K562 (cell line): ENCODE data around the gene PHETA2. TPM values are rescaled to one million over a fixed set of nuclear protein-coding genes. Genes with fewer than 3 reads are reported as not detected.

Experiments
- ARHGAP35 ChIP-seq: fragments of 450-650 bp; IDR thresholded peaks from 2 replicates; pipeline ENCODE4 v1.6.1; 2018; ENCODE audit not compliant: partially characterized antibody
- HDAC3 ChIP-seq: fragments of 450-650 bp; IDR thresholded peaks from 2 replicates; pipeline ENCODE4 v1.6.1; 2018; ENCODE audit warnings: borderline replicate concordance, mild to moderate bottlenecking, moderate library complexity; ENCODE audit not compliant: partially characterized antibody
- HMG20A ChIP-seq: fragments of 450-650 bp; formaldehyde crosslinking; conservative IDR thresholded peaks from 2 replicates; pipeline ENCODE4 v1.4.0; 2020; ENCODE audit warnings: mild to moderate bottlenecking, mixed read lengths
- JUND ChIP-seq, 2 experiments: IDR thresholded peaks; 2 replicates in 1 of 2; 3 replicates in 1 of 2; pipeline ENCODE4 v1.6.1; 2011; ENCODE audit warnings: borderline replicate concordance in 2 of 2, low read depth in 2 of 2, low read length in 2 of 2, improper control_type of control experiment in 1 of 2, missing biosample characterization in 1 of 2, missing genetic modification characterization in 1 of 2, missing genetic modification reagents in 1 of 2
- MAFG ChIP-seq: fragments of 450-650 bp; conservative IDR thresholded peaks from 2 replicates; pipeline ENCODE4 v1.6.1; 2016; ENCODE audit warnings: missing genetic modification characterization, missing compliant biosample characterization
- NFATC3 ChIP-seq: fragments of 450-650 bp; IDR thresholded peaks from 2 replicates; pipeline ENCODE4 v1.6.1; 2017; ENCODE audit warnings: mild to moderate bottlenecking
- PCBP1 ChIP-seq: fragments of 200-400 bp; formaldehyde crosslinking; IDR thresholded peaks from 2 replicates; pipeline ENCODE4 v1.6.1; 2018; ENCODE audit warnings: mild to moderate bottlenecking, low read depth, low read length; ENCODE audit not compliant: poor library complexity, severe bottlenecking
- PHF20 ChIP-seq: fragments of 450-650 bp; IDR thresholded peaks from 2 replicates; pipeline ENCODE4 v1.6.1; 2018; ENCODE audit not compliant: partially characterized antibody
- RBBP5 ChIP-seq: fragments of 200-600 bp; sonication (generic); IDR thresholded peaks from 2 replicates; pipeline ENCODE4 v1.6.1; 2012; ENCODE audit warnings: borderline replicate concordance, mild to moderate bottlenecking, low read length, control low read depth, inconsistent platforms; ENCODE audit not compliant: insufficient read depth, poor library complexity, severe bottlenecking
- SMARCA5 ChIP-seq: fragments of 450-650 bp; IDR thresholded peaks from 2 replicates; pipeline ENCODE4 v1.6.1; 2016
- SUPT5H ChIP-seq: fragments of 450-650 bp; IDR thresholded peaks from 2 replicates; pipeline ENCODE4 v1.6.1; 2016
- TBL1XR1 ChIP-seq, 2 experiments: IDR thresholded peaks; 2 replicates each; pipeline ENCODE4 v1.6.1; 2012; ENCODE audit warnings: improper control_type of control experiment in 2 of 2, low read length in 2 of 2, mild to moderate bottlenecking in 1 of 2
- TCF7 ChIP-seq: sonication (generic); IDR thresholded peaks from 2 replicates; pipeline ENCODE4 v1.6.1; 2016; ENCODE audit warnings: antibody characterized with exemption, borderline replicate concordance
- TCFL5 ChIP-seq: fragments of 250-450 bp; sonication (Bioruptor Pico); conservative IDR thresholded peaks from 2 replicates; pipeline ENCODE4 v1.6.1; 2021; ENCODE audit warnings: mild to moderate bottlenecking, moderate library complexity, matching md5 sums
- ZNF316 ChIP-seq: fragments of 450-650 bp; IDR thresholded peaks from 2 replicates; pipeline ENCODE4 v1.6.1; 2016
- ZNF644 ChIP-seq: fragments of 200-800 bp; sonication (Bioruptor generic); IDR thresholded peaks from 2 replicates; pipeline ENCODE4 v1.6.1; 2016; ENCODE audit warnings: low read depth, missing genetic modification characterization, missing compliant biosample characterization
- ZNF778 ChIP-seq: fragments of 450-650 bp; formaldehyde crosslinking; IDR thresholded peaks from 2 replicates; pipeline ENCODE4 v1.4.0; 2020; ENCODE audit warnings: mild to moderate bottlenecking, moderate library complexity
- polyA plus RNA-seq, 8 experiments: library from polyadenylated mRNA; depleted of rRNA in 4 of 8; stranded (reverse) in 5 of 8; unstranded in 3 of 8; fragments of >200 nt; fragmentation: Nextera tagmentation in 2 of 8; fragmentation: Illumina TruSeq in 1 of 8; extraction: Ambion mirVana in 2 of 8; extraction: Trizol in 1 of 8; gene quantifications; 2 replicates each; pipeline versions ENCODE4 v1.2.1 to v1.2.3, GENCODE V29; 2011 to 2014; ENCODE audit warnings: inconsistent platforms in 1 of 8, missing spikeins in 1 of 8
- total RNA-seq, 7 experiments: library from RNA; depleted of rRNA in 6 of 7; stranded (reverse); fragments of >200 nt in 6 of 7; fragmentation: Illumina TruSeq in 2 of 7; extraction: Trizol in 2 of 7; gene quantifications; 2 replicates each; pipeline versions ENCODE4 v1.2.1 to v1.2.3, GENCODE V29; 2011 to 2021; ENCODE audit warnings: low replicate concordance in 1 of 7
- TF ChIP-seq, protein P1 (sequence below), 2 experiments: fragments of 450-650 bp; IDR thresholded peaks; 2 replicates each; pipeline ENCODE4 v1.6.1; 2016; ENCODE audit warnings: mild to moderate bottlenecking in 2 of 2, borderline replicate concordance in 1 of 2, low read depth in 1 of 2, moderate library complexity in 1 of 2

The PHETA2 gene
- total and polyA plus RNA-seq, 9 of the 15 experiments (the other 6 are each of a cell fraction or from before 2014, with no cell fraction given), result 0.07 to 0.22 (median 0.08) TPM; not detected in 5

DNA sequence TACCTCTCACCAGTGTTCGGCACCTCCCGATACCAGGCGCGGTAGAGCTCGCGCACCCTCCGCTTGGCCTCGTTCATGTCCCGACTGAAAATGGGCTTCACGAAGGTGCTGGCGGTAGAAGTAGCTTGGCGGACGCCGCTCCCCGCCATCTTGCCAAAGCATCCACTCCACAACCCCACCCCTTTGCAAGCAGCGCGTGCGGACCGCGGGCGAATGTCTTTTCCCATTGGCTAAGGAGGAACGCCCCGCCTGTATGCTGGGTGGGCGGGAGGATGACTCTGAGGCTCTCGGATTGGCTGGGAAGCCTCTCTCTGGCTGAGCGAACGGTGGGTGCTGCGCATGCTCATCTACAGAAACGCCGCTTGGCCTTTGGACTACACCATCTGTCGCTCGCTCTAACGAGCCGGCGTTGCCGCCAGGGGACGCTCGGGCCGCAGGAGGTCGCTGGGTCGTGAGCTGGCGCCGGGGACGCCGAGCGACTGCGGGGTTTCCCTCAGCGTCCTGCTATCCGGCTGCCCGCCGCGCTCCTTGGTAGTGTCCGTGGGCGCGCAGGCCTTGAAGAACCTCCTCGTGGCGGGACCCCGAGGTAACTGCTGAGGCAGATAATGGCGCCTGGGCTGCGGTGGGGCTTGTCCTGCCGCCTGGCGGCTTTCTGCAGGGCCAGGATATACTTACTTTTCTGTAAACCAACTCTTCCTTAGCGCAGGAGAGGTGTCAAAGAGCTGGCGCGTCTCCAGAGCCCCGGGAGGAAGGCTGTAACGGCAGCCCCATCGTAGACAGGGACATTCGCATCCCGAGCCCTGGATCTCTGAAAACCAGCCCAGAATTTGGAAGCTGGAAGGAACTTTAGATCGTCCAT is 16.8 kb downstream of the PHETA2 start, which contains the start of gene NDUFA6 (continued):
- TF ChIP-seq TBL1XR1 (IDR thresholded peaks at IDR 0.05; ENCODE audit: low read length in 2 of 2) (no peak), ARHGAP35 (no peak), NFATC3 (no peak), ZNF778 (no peak), JUND (IDR thresholded peaks at IDR 0.05; ENCODE audit: borderline replicate concordance, low read depth, low read length) (peak; percentile 75; the same call in 1 of the 2 replicates), JUND (tag; IDR thresholded peaks at IDR 0.05; ENCODE audit: borderline replicate concordance, low read depth, low read length) (0 out of 3 replicates have a peak, but pooled peaks have one; percentile 10), SMARCA5 (no peak), SUPT5H (peak; percentile 91), HDAC3 (no peak), PCBP1 (no peak), ZNF316 (no peak), RBBP5 (peak; percentile 81), TCF7 (no peak), TCFL5 (CRISPR knock-in tag) (no peak), HMG20A (CRISPR knock-in tag) (no peak), PHF20 (peak; percentile 54), ZNF644 (tag) (no peak), MAFG (no peak)
- TF ChIP-seq, protein P1, sequence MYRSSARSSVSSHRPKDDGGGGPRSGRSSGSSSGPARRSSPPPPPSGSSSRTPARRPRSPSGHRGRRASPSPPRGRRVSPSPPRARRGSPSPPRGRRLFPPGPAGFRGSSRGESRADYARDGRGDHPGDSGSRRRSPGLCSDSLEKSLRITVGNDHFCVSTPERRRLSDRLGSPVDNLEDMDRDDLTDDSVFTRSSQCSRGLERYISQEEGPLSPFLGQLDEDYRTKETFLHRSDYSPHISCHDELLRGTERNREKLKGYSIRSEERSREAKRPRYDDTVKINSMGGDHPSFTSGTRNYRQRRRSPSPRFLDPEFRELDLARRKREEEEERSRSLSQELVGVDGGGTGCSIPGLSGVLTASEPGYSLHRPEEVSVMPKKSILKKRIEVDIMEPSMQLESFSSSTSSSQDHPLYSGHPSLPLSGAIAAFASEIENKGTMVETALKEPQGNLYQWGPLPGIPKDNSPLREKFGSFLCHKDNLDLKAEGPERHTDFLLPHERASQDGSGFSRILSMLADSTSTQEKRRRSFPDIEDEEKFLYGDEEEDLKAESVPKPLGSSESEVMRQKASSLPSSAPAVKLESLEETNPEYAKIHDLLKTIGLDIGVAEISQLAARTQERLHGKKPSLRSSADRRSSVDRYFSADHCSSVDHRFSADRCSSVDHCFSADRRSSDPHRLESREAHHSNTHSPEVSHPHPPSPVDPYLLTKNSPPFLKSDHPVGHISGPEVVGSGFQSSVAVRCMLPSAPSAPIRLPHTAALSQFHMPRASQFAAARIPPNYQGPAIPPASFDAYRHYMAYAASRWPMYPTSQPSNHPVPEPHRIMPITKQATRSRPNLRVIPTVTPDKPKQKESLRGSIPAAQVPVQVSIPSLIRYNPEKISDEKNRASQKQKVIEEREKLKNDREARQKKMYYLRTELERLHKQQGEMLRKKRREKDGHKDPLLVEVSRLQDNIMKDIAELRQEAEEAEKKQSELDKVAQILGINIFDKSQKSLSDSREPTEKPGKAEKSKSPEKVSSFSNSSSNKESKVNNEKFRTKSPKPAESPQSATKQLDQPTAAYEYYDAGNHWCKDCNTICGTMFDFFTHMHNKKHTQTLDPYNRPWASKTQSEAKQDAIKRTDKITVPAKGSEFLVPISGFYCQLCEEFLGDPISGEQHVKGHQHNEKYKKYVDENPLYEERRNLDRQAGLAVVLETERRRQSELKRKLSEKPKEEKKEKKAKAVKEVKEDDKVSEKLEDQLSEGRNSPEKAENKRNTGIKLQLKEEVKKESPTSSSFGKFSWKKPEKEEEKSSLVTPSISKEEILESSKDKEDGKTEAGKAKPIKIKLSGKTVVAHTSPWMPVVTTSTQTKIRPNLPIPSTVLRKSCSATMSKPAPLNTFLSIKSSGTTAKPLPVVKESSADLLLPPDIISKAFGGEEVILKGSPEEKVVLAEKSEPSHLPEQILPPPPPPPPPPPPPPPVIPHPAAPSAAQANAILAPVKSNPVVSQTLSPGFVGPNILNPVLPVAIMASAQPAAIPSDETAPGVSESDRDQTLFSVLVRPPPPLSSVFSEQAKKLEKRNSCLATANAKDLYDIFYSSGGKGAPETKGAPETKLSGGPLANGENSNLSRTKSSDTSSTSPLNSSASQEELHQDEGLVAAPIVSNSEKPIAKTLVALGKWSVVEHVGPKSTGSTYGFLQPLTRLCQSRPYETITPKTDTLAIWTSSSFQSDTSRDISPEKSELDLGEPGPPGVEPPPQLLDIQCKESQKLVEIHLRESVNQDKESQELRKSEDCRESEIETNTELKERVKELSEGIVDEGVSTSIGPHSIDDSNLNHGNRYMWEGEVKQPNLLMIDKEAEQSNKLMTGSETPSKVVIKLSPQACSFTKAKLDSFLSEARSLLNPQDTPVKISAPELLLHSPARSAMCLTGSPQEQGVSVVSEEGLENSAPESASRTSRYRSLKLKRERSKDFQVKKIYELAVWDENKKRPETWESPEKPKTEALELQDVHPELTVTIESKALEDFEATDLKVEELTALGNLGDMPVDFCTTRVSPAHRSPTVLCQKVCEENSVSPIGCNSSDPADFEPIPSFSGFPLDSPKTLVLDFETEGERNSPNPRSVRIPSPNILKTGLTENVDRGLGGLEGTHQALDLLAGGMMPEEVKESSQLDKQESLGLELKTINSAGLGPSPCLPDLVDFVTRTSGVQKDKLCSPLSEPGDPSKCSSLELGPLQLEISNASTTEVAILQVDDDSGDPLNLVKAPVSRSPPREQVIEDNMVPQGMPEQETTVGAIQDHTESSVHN (IDR thresholded peaks at IDR 0.05; ENCODE audit: borderline replicate concordance in 1 of 2, low read depth in 1 of 2), result no peak
